Measurements from ENCODE around the gene DNAJA3. TPM values are rescaled to one million over a fixed set of nuclear protein-coding genes. Genes with fewer than 3 reads are reported as not detected.

The DNAJA3 gene
- total RNA-seq, 1 donor from 2014 or later = 31.3 TPM

- peak; percentile 95 for DNase-seq
These were observed 48.7 kb downstream of the DNAJA3 start, which contains the start of gene NMRAL1 for GRCh38 chr16:4474192-4474961. Gene NMRAL1, minus strand, starts transcription at chr16:4474625. Its CDS starts 493 bp downstream, at chr16:4474132.

GRCh38 chr16:4475880-4476788, 50.5 kb downstream of the DNAJA3 start, which contains the start of gene HMOX2:
Gene HMOX2, plus strand, starts transcription at chr16:4476398. Its CDS starts 29,127 bp downstream, at chr16:4505525.
- DNase-seq = peak; percentile 85

- no peak for DNase-seq
These were observed 52.3 kb downstream of the DNAJA3 start for GRCh38 chr16:4477966-4478365.

- DNase-seq = no peak
These were observed 55.9 kb downstream of the DNAJA3 start for GRCh38 chr16:4481526-4481925.

- no peak for DNase-seq
These were observed 56.3 kb downstream of the DNAJA3 start for GRCh38 chr16:4481963-4482362.

- DNase-seq = no peak
These were observed 60.6 kb downstream of the DNAJA3 start for GRCh38 chr16:4486126-4486893.

- no peak for DNase-seq
These were observed 62.4 kb downstream of the DNAJA3 start for GRCh38 chr16:4487955-4488498.

GRCh38 chr16:4488499-4488967, 62.9 kb downstream of the DNAJA3 start:
- DNase-seq = no peak

GRCh38 chr16:4489030-4489429, 63.4 kb downstream of the DNAJA3 start:
- DNase-seq = no peak

GRCh38 chr16:4491898-4492297, 66.2 kb downstream of the DNAJA3 start:
- DNase-seq = no peak

- DNase-seq = no peak
These were observed 69.2 kb downstream of the DNAJA3 start for GRCh38 chr16:4494746-4495490.

GRCh38 chr16:4495766-4496165, 70.1 kb downstream of the DNAJA3 start:
- DNase-seq = no peak

- no peak for DNase-seq
These were observed 70.6 kb downstream of the DNAJA3 start for GRCh38 chr16:4496305-4496704.

- no peak for DNase-seq
These were observed 73.0 kb downstream of the DNAJA3 start for GRCh38 chr16:4498546-4499195.

- DNase-seq = no peak
These were observed 73.5 kb downstream of the DNAJA3 start for GRCh38 chr16:4499196-4499555.

GRCh38 chr16:4500272-4500671, 74.6 kb downstream of the DNAJA3 start:
- DNase-seq = no peak

- DNase-seq = no peak
These were observed 75.4 kb downstream of the DNAJA3 start for GRCh38 chr16:4501071-4501478.

GRCh38 chr16:4505356-4506147, 79.9 kb downstream of the DNAJA3 start:
- no peak for DNase-seq

All from skin of body (tissue), 2 donors.